ENCODE measurements around the gene SAE1.
"Not testable (repeated sequence)": the region's sequence is repeated elsewhere in the genome, so short reads cannot be mapped to it uniquely, and the experiment has no call there.

The SAE1 gene

DNA sequence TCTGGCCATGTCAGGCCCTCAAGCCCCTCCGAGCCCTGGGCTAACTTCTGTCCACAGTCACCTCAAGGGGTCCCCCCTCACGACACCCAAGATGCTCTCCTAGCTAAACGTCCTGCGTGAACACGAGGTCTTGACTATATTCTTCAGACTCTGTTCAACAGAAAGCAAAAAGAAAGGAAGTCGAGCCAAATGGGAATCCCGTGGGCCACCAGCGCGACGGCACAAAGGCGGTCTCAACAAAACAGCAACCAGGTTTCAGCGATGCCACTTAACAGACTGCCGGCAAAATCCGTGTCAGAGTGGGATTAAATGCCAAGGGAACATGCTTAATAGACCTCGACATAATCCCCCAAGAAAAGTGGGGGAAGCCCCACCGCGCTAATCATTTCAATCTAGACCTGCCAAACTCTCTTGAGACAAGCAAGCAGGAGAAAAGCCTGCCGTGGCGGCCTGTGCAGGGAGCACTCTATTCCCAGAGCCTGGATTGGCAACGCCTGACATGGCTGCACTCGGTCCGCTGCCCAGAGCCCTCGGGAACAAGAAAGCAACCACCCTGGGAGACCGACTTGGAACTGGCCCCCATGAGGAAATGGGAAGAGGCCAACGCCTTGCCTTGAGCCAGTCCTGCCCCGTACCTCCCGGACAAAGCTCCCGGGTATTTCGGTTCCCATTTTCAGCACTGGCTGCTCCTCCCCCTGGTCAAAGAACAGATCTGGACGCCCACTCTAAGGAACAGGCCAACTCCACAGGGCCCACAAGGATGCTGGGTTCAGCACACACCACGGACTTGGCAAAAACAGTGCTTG is 33.0 kb upstream of the SAE1 start:
- in situ Hi-C loops (cut with MboI; ENCODE audit: low sequenced_read_pairs), result no loop called here
- Histone ChIP-seq H3K9me3 (no peaks in the 10 kb centered on the region), H3K4me1 (no peaks in the 10 kb centered on the region; the same call in 1 of the 2 replicates), H3K36me3 (replicated peaks) (peaks cover 3% of the 10 kb centered on the region), H3K4me3 (no peak overlapping the region), H3K27me3 (ENCODE audit: low read depth) (no peaks in the 10 kb centered on the region)
- DNase-seq (ENCODE audit: low spot score in 2 of 2), result no peak

- Histone ChIP-seq H3K4me1 (no peaks in the 10 kb centered on the region; the same call in 1 of the 2 replicates), H3K36me3 (replicated peaks) (peaks cover 3% of the 10 kb centered on the region), H3K27me3 (ENCODE audit: low read depth) (no peaks in the 10 kb centered on the region), H3K4me3 (no peak overlapping the region), H3K9me3 (no peaks in the 10 kb centered on the region)
- DNase-seq (ENCODE audit: low spot score in 2 of 2), result no peak
- in situ Hi-C loops (cut with MboI; ENCODE audit: low sequenced_read_pairs), result no loop called here
Observed at GRCh38 chr19:47098608-47099007, 32.0 kb upstream of the SAE1 start.

GRCh38 chr19:47099576-47100050 is 31.0 kb upstream of the SAE1 start:
- in situ Hi-C loops (cut with MboI; ENCODE audit: low sequenced_read_pairs), result no loop called here
- no peak for DNase-seq (ENCODE audit: low spot score in 2 of 2)
- Histone ChIP-seq H3K4me3 (no peak overlapping the region), H3K27me3 (ENCODE audit: low read depth) (no peaks in the 10 kb centered on the region), H3K9me3 (no peaks in the 10 kb centered on the region), H3K36me3 (replicated peaks) (no peaks in the 10 kb centered on the region; the same call in 1 of the 2 replicates), H3K4me1 (no peaks in the 10 kb centered on the region; the same call in 1 of the 2 replicates)

DNA sequence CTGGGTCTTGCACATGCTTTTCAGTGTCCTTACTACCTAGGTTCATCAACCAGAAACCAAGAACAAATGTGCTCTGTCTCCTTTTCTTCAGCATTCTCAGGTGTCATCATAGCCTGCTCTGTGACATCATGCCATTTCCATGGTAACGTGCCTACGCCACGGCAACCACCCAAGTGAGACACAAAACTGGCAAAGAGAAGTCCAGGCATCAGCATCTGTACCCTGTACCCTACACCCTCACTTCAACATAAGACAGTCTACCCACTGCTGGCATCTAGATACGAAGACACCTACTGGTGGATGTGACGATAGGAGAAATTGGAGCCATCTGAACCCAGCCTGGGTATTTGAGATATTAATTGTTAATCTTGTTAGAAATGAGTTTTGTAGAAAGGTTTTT is 30.3 kb upstream of the SAE1 start:
- Histone ChIP-seq H3K36me3 (replicated peaks) (no peaks in the 10 kb centered on the region; the same call in 1 of the 2 replicates), H3K4me3 (no peak overlapping the region), H3K4me1 (no peaks in the 10 kb centered on the region; the same call in 1 of the 2 replicates), H3K9me3 (no peaks in the 10 kb centered on the region), H3K27me3 (ENCODE audit: low read depth) (no peaks in the 10 kb centered on the region)
- in situ Hi-C loops (cut with MboI; ENCODE audit: low sequenced_read_pairs), result no loop called here
- DNase-seq (ENCODE audit: low spot score in 2 of 2), result no peak

GRCh38 chr19:47101116-47101515 is 29.5 kb upstream of the SAE1 start:
- in situ Hi-C loops (cut with MboI; ENCODE audit: low sequenced_read_pairs); H3K4me1 ChIP-seq: not testable (repeated sequence)

DNA sequence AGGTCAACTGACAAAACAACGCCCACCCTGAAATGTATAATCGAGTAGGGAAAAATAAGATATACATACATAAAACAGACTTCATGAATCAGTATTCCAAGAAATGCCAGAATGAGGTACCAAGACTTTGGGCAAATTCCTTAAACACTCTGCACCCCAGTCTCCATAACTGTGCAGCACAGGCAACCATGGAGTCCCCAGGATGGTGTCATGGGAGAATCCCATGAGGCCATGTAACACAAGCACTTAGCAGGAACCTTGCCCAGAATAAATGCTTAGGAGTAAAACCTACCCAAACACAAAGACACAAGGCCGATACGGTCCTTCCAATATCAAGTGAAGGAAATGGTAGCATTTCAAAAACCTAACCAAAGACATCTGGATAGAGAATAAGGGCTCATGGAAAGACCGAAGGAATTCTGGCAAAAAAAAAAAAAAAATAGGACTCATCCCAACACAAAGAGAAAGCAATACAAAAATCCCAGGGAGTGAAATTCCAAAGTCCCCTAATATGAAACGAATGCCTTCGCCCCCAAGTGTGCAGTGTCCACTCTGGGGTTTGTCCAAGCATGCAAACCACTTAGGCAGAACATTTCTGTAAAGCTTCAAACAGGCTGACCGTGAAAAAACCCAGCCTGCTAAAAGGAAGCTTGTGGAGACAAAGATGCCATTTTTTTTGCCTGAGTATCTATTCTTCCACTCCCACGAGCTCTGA is 28.1 kb upstream of the SAE1 start:
- Histone ChIP-seq H3K4me1 (no peaks in the 10 kb centered on the region; the same call in 1 of the 2 replicates), H3K27me3 (ENCODE audit: low read depth) (no peaks in the 10 kb centered on the region), H3K4me3 (no peak overlapping the region), H3K36me3 (replicated peaks) (no peaks in the 10 kb centered on the region; the same call in 1 of the 2 replicates), H3K9me3 (no peaks in the 10 kb centered on the region)
- in situ Hi-C loops (cut with MboI; ENCODE audit: low sequenced_read_pairs), result no loop called here
- DNase-seq (ENCODE audit: low spot score in 2 of 2), result no peak

More at GRCh38 chr19:47101116-47101515, 29.5 kb upstream of the SAE1 start:
- not testable (repeated sequence) for H3K36me3 ChIP-seq (replicated peaks); H3K9me3 ChIP-seq; H3K4me3 ChIP-seq; H3K27me3 ChIP-seq (ENCODE audit: low read depth); DNase-seq (ENCODE audit: low spot score in 2 of 2)

- Histone ChIP-seq H3K4me1 (peaks cover 14% of the 10 kb centered on the region), H3K36me3 (replicated peaks) (no peaks in the 10 kb centered on the region; the same call in 1 of the 2 replicates), H3K4me3 (no peak overlapping the region), H3K27me3 (ENCODE audit: low read depth) (no peaks in the 10 kb centered on the region), H3K9me3 (no peaks in the 10 kb centered on the region)
- DNase-seq (ENCODE audit: low spot score in 2 of 2), result no peak
- in situ Hi-C loops (cut with MboI; ENCODE audit: low sequenced_read_pairs), result no loop called here
Observed at GRCh38 chr19:47104680-47105079, 26.0 kb upstream of the SAE1 start.

DNA sequence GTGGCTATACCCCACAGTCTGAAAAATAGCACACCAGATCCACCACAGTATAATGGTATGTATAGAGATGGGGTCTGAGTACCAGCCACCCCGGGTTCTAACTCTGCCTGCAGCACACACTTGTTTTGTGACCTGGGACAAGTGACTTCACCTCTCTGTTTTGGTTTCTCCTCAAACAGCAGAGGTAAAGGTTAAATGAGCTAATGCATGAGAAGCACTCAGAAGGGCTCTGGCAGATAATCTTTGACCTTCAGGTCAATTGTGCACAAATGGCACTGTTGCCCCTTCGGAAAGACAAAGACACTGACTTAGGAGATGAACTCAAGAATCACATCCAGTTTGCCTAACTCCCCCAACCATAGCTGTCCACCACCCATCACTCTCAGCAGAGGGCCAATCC is 24.8 kb upstream of the SAE1 start:
- H3K27me3 ChIP-seq (ENCODE audit: low read depth), result no peaks in the 10 kb centered on the region
- no peaks in the 10 kb centered on the region for H3K9me3 ChIP-seq
- H3K4me3 ChIP-seq, result no peak overlapping the region
- H3K36me3 ChIP-seq (replicated peaks), result no peaks in the 10 kb centered on the region; the same call in 1 of the 2 replicates
- no peak for DNase-seq (ENCODE audit: low spot score in 2 of 2)
- in situ Hi-C loops (cut with MboI; ENCODE audit: low sequenced_read_pairs), result no loop called here
- peaks cover 17% of the 10 kb centered on the region for H3K4me1 ChIP-seq

GRCh38 chr19:47106821-47107201 is 23.8 kb upstream of the SAE1 start:
- H3K9me3 ChIP-seq, result no peaks in the 10 kb centered on the region
- H3K4me3 ChIP-seq, result no peak overlapping the region
- in situ Hi-C loops (cut with MboI; ENCODE audit: low sequenced_read_pairs), result no loop called here
- no peaks in the 10 kb centered on the region for H3K27me3 ChIP-seq (ENCODE audit: low read depth)
- peaks cover 17% of the 10 kb centered on the region for H3K4me1 ChIP-seq
- H3K36me3 ChIP-seq (replicated peaks), result no peaks in the 10 kb centered on the region; the same call in 1 of the 2 replicates
- no peak for DNase-seq (ENCODE audit: low spot score in 2 of 2)

DNA sequence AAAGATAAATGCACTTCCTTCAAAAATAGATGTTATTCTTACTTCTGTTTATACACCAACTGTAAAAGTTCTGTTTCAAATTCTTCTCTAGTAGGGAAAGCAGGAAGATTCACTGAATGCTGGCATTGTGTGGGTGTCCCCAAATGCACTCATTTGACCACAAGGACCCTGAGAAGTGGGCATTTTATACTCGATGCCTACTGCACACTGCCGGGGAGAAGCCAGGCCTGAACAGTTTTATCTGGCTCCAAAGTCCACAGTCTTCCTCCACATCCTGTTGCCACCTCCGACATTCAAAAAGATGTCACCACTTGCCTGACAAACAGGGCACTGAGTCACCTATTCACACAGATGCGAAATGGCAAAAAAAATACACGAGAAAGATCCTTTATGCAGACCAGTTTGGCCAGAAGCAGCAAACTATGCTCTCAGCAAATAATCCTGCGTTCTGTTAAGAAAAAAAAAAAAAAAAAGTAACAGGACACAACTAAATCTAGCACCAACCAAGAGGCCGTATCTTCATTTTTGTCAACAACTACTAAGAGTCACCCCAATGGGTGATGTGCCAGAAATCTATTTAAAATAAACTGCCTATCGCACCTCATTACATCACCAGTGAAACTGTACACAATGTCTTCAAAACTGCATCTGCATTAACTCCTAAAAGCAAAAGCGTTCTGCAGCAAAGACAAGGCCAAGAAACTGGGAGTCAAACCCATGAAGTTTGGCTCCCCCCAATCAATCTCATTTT is 23.3 kb upstream of the SAE1 start:
- in situ Hi-C loops (cut with MboI; ENCODE audit: low sequenced_read_pairs), result no loop called here
- Histone ChIP-seq H3K36me3 (replicated peaks) (no peaks in the 10 kb centered on the region; the same call in 1 of the 2 replicates), H3K4me1 (peaks cover 17% of the 10 kb centered on the region)

DNA sequence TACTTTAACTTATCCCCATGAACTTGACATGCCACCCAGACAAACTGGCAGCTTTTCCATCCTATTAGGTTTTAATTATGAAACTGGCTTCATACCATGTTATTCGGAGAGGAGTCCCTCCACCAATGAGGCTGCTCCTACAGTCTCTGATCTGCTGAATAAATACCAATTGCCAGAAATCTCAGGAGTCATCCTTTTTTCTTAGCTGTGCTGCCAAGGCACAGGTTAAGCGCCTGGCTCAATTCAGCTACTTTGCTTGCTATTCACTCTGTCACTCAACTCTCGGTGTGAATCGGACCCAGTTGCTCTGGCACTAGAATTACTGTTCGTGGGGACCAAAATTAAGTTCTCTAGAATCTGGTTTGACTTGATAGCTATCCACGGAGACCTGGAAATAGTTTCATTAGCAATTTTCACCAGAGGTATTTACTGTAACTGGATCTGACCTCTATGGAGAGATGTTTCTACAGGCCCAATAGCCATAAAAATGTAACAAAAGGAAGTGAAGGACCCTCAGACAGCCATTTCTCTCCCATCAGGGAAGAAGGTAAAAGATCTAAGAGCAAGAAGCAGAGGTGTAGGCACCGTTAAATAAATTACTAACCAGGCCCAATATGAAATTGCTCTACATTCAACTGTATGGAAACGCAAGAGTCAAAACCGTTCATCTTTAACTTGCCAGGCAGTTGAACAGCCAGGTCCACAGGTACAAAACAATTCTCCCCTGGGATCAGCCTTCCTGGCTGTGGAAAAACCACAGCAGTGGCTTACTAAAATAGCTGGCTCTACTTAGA is 22.5 kb upstream of the SAE1 start:
- Histone ChIP-seq H3K4me3 (no peak overlapping the region), H3K27me3 (ENCODE audit: low read depth) (no peaks in the 10 kb centered on the region), H3K36me3 (replicated peaks) (no peaks in the 10 kb centered on the region; the same call in 1 of the 2 replicates), H3K9me3 (no peaks in the 10 kb centered on the region), H3K4me1 (peaks cover 17% of the 10 kb centered on the region)
- DNase-seq (ENCODE audit: low spot score in 2 of 2), result no peak
- in situ Hi-C loops (cut with MboI; ENCODE audit: low sequenced_read_pairs), result no loop called here

More for the DNA sequence above, 23.3 kb upstream of the SAE1 start:
- no peak for DNase-seq (ENCODE audit: low spot score in 2 of 2)
- H3K9me3 ChIP-seq, result no peaks in the 10 kb centered on the region
- H3K27me3 ChIP-seq (ENCODE audit: low read depth), result no peaks in the 10 kb centered on the region
- no peak overlapping the region for H3K4me3 ChIP-seq

- H3K27me3 ChIP-seq (ENCODE audit: low read depth), result no peaks in the 10 kb centered on the region
- H3K4me1 ChIP-seq, result peaks cover 20% of the 10 kb centered on the region
- in situ Hi-C loops (cut with MboI; ENCODE audit: low sequenced_read_pairs), result no loop called here
- peak in 1 of 2 experiments; percentile 28 for DNase-seq (ENCODE audit: low spot score in 2 of 2)
- no peaks in the 10 kb centered on the region for H3K9me3 ChIP-seq
- no peak overlapping the region for H3K4me3 ChIP-seq
- H3K36me3 ChIP-seq (replicated peaks), result no peaks in the 10 kb centered on the region; the same call in 1 of the 2 replicates
Observed at GRCh38 chr19:47109177-47109540, 21.5 kb upstream of the SAE1 start.

All from HAP-1 (cell line).